Measurements from ENCODE around the gene MICB. TPM values are rescaled to one million over a fixed set of nuclear protein-coding genes. Genes with fewer than 3 reads are reported as not detected.
"Not testable (repeated sequence)": the region's sequence is repeated elsewhere in the genome, so short reads cannot be mapped to it uniquely, and the experiment has no call there.

Gene MICB
- total RNA-seq, result 1 to 10 TPM; 1.7 to 4.8 (median 2.0) TPM

- Histone ChIP-seq H3K4me3 (peak within 1 kb of the TSS; percentile 35 to 55), H3K36me3 (no peaks in the 10 kb centered on the region), H3K27me3 (peaks cover 83% of the 10 kb centered on the region), H3K27ac (peak within 1 kb of the TSS in 3 of 4 donors; percentile 53 to 77 (median 74)), H3K9me3 (peaks cover 0 to 9% (median 0%) of the 10 kb centered on the region in 3 donors), H3K4me1 (peaks cover 0 to 45% (median 0%) of the 10 kb centered on the region in 3 donors)
- ATAC-seq, result peak; percentile 58
- TF ChIP-seq CTCF (IDR thresholded peaks at IDR 0.05) (peak in 1 of 4 experiments; percentile 18), POLR2A (IDR thresholded peaks at IDR 0.05) (no peak)
- WGBS, 2 donors (ENCODE audit: low coverage in 1 of 2), result 1% methylated on average over 17 to 40 of the region's 64 CpGs
Observed at GRCh38 chr6:31497531-31498476, at the start of gene MICB. MICB (plus strand) TSS chr6:31498145; CDS start chr6:31498194, 49 bp downstream.

DNA sequence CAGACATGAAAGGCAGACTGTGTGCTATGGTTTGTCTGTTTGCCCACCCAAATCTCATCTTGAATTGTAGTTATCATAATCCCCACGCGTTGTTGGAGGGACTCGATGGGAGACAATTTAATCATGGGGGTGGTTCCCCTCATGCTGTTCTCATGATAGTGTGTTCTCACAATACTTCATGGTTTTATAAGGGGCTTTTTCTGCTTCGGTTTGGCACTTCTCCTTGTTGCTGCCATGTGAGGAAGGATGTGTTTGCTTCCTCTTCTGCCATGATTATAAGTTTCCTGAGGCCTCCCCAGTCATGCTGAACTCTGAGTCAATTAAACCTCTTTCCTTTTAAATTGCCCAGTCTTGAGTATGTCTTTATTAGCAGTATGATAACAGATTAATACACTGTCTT is 47.2 kb upstream of the MICB start:
- TF ChIP-seq EP300 (IDR thresholded peaks at IDR 0.05) (no peak), POLR2AphosphoS5 (IDR thresholded peaks at IDR 0.05) (no peak), CTCF (IDR thresholded peaks at IDR 0.05) (no peak), POLR2A (IDR thresholded peaks at IDR 0.05) (no peak)
- Histone ChIP-seq H3K36me3 (no peaks in the 10 kb centered on the region), H3K4me3 (no peak overlapping the region), H3K27me3 (no peaks in the 10 kb centered on the region), H3K9me3 (peaks cover 0 to 5% (median 0%) of the 10 kb centered on the region in 3 donors), H3K27ac (no peak overlapping the region), H3K4me1 (no peaks in the 10 kb centered on the region)
- ATAC-seq, result no peak
- 48 to 58% methylated on average over 2 to 4 of the region's 4 CpGs for WGBS, 2 donors (ENCODE audit: low coverage in 1 of 2)

GRCh38 chr6:31452859-31453258 is 45.1 kb upstream of the MICB start:
- Histone ChIP-seq H3K9me3 (peaks cover 0 to 5% (median 0%) of the 10 kb centered on the region in 3 donors), H3K27ac (no peak overlapping the region), H3K36me3 (no peaks in the 10 kb centered on the region), H3K4me3 (no peak overlapping the region), H3K4me1 (no peaks in the 10 kb centered on the region), H3K27me3 (no peaks in the 10 kb centered on the region)
- TF ChIP-seq POLR2AphosphoS5 (IDR thresholded peaks at IDR 0.05), result no peak
- no peak for TF ChIP-seq EP300 (IDR thresholded peaks at IDR 0.05)
- no peak for TF ChIP-seq POLR2A (IDR thresholded peaks at IDR 0.05)
- no peak for TF ChIP-seq CTCF (IDR thresholded peaks at IDR 0.05)
- ATAC-seq, result no peak

GRCh38 chr6:31453259-31453658 is 44.7 kb upstream of the MICB start:
- Histone ChIP-seq H3K27me3 (no peaks in the 10 kb centered on the region), H3K36me3 (no peaks in the 10 kb centered on the region), H3K27ac (no peak overlapping the region), H3K9me3 (peaks cover 0 to 5% (median 0%) of the 10 kb centered on the region in 3 donors), H3K4me1 (no peaks in the 10 kb centered on the region), H3K4me3 (no peak overlapping the region)
- ATAC-seq, result no peak
- no peak for TF ChIP-seq CTCF (IDR thresholded peaks at IDR 0.05)
- no peak for TF ChIP-seq POLR2A (IDR thresholded peaks at IDR 0.05)
- 80 to 86% methylated on average over 1 to 2 of the region's 2 CpGs for WGBS, 2 donors (ENCODE audit: low coverage in 1 of 2)

DNA sequence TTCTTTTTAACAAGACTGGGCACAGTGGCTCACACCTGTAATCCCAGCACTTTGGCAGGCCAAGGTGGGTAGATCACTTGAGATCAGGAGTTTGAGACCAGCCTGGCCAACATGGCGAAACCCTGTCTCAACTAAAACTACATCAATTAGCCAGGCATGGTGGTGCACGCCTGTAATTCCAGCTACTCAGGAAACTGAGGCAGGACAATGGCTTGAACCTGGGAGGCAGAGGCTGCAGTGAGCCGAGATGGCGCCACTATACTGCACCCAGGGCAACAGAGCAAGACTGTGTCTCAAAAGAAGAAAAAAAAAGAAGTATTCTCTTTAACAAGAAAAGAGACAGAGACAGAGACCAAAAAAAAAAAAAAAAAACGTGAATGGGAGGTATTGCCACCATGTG is 38.1 kb upstream of the MICB start:
- H3K9me3 ChIP-seq, H3K27me3 ChIP-seq, H3K4me3 ChIP-seq, ATAC-seq, H3K27ac ChIP-seq, H3K36me3 ChIP-seq: not testable (repeated sequence)
- WGBS, 2 donors (ENCODE audit: low coverage in 1 of 2), result 75 to 83% methylated on average over 1 to 3 of the region's 5 CpGs
- peaks cover 0 to 17% (median 0%) of the 10 kb centered on the region in 3 donors for H3K4me1 ChIP-seq

Data from gastroesophageal sphincter (tissue), 4 donors.